ENCODE data around the gene ARHGDIB. TPM values are rescaled to one million over a fixed set of nuclear protein-coding genes. Genes with fewer than 3 reads are reported as not detected.

The ARHGDIB gene
- total and polyA plus RNA-seq, 7 donors = 23.9 to 44.0 (median 32.4) TPM

GRCh38 chr12:14900521-14901227 is 60.7 kb downstream of the ARHGDIB start:
- DNase-seq = no peak
- ATAC-seq = no peak
- Histone ChIP-seq H3K36me3 (ENCODE audit: insufficient read depth in 1 of 2, low read depth in 1 of 2) (no peaks in the 10 kb centered on the region), H3K4me1 (peaks cover 14% of the 10 kb centered on the region), H3K27ac (no peak overlapping the region), H3K4me3 (no peak overlapping the region), H3K27me3 (ENCODE audit: insufficient read depth in 3 of 3, low read length in 2 of 3) (no peaks in the 10 kb centered on the region), H3K9me3 (no peaks in the 10 kb centered on the region)
- intact Hi-C loops (cut with DNase I) = no loop called here
- 92 to 97% (median 93%) methylated on average over 5 of the region's 5 CpGs for WGBS, 3 donors
- no peak for TF ChIP-seq CTCF (IDR thresholded peaks at IDR 0.05)

GRCh38 chr12:14896521-14897169 is 64.8 kb downstream of the ARHGDIB start:
- ATAC-seq (peak in 2 of 4 donors; percentile 64 to 79), DNase-seq (no peak)
- 16 to 26% (median 17%) methylated on average over 7 of the region's 7 CpGs for WGBS, 3 donors
- TF ChIP-seq CTCF (IDR thresholded peaks at IDR 0.05) = no peak
- Histone ChIP-seq H3K4me1 (peaks cover 19% of the 10 kb centered on the region), H3K36me3 (ENCODE audit: insufficient read depth in 1 of 2, low read depth in 1 of 2) (no peaks in the 10 kb centered on the region), H3K27ac (no peak overlapping the region), H3K27me3 (ENCODE audit: insufficient read depth in 3 of 3, low read length in 2 of 3) (no peaks in the 10 kb centered on the region), H3K4me3 (peak overlapping the region; percentile 19), H3K9me3 (no peaks in the 10 kb centered on the region)
- intact Hi-C loops (cut with DNase I) = no loop called here

- peaks cover 19% of the 10 kb centered on the region for H3K4me1 ChIP-seq
- intact Hi-C loops (cut with DNase I) = no loop called here
- H3K27ac ChIP-seq = peak overlapping the region; percentile 57
- 30 to 55% (median 34%) methylated on average over 5 of the region's 5 CpGs for WGBS, 3 donors
- no peaks in the 10 kb centered on the region for H3K36me3 ChIP-seq (ENCODE audit: insufficient read depth in 1 of 2, low read depth in 1 of 2)
- ATAC-seq (peak in 3 of 4 donors; percentile 46 to 77 (median 69)), DNase-seq (no peak)
- TF ChIP-seq CTCF (IDR thresholded peaks at IDR 0.05) = no peak
- H3K4me3 ChIP-seq = no peak overlapping the region
- no peaks in the 10 kb centered on the region for H3K27me3 ChIP-seq (ENCODE audit: insufficient read depth in 3 of 3, low read length in 2 of 3)
- no peaks in the 10 kb centered on the region for H3K9me3 ChIP-seq
Observed at GRCh38 chr12:14893506-14894250, 67.7 kb downstream of the ARHGDIB start.

- no peak for TF ChIP-seq CTCF (IDR thresholded peaks at IDR 0.05)
- Histone ChIP-seq H3K9me3 (no peaks in the 10 kb centered on the region), H3K27ac (peak overlapping the region; percentile 57), H3K4me3 (no peak overlapping the region), H3K36me3 (ENCODE audit: insufficient read depth in 1 of 2, low read depth in 1 of 2) (no peaks in the 10 kb centered on the region), H3K4me1 (peaks cover 19% of the 10 kb centered on the region), H3K27me3 (ENCODE audit: insufficient read depth in 3 of 3, low read length in 2 of 3) (no peaks in the 10 kb centered on the region)
- intact Hi-C loops (cut with DNase I) = no loop called here
- ATAC-seq (peak; percentile 42 to 81 (median 78)), DNase-seq (peak; percentile 40 to 67)
- 31 to 49% (median 36%) methylated on average over 7 of the region's 7 CpGs for WGBS, 3 donors
Observed at GRCh38 chr12:14892726-14893505, 68.5 kb downstream of the ARHGDIB start.

Other genes with a start within 250 kb of the ARHGDIB start
- gene WBP11, start 158.1 kb downstream of the ARHGDIB start, total RNA-seq = 10 to 100 TPM; 34.6 to 68.0 (median 58.3) TPM
- 10 to 100 TPM; 22.7 to 48.7 (median 43.0) TPM for gene WBP11, start 158.1 kb downstream of the ARHGDIB start, polyA plus RNA-seq
- 1 to 10 TPM in 3 of 4 donors, under 1 TPM in 1; 0.78 to 2.3 (median 1.6) TPM for gene C12orf60, start 157.9 kb downstream of the ARHGDIB start, total RNA-seq
- gene C12orf60, start 157.9 kb downstream of the ARHGDIB start, polyA plus RNA-seq = 1 to 10 TPM in 2 of 3 donors, under 1 TPM in 1; 0.49 to 4.0 (median 1.8) TPM
- gene SMCO3, start 147.4 kb downstream of the ARHGDIB start, total RNA-seq = not detected
- gene SMCO3, start 147.4 kb downstream of the ARHGDIB start, polyA plus RNA-seq = under 1 TPM in 2 of 3 donors, not detected in 1; 0.04 to 0.05 TPM
- gene ART4, start 118.1 kb downstream of the ARHGDIB start, total RNA-seq = under 1 TPM in 2 of 4 donors, not detected in 2; 0.17 to 0.19 TPM
- gene ART4, start 118.1 kb downstream of the ARHGDIB start, polyA plus RNA-seq = under 1 TPM; 0.14 to 0.39 (median 0.17) TPM
- gene MGP, start 75.7 kb downstream of the ARHGDIB start, total RNA-seq = 100 to 1,000 TPM in 1 of 4 donors, 10 to 100 TPM in 3; 60.2 to 159 (median 82.0) TPM
- 10 to 100 TPM; 57.3 to 83.5 (median 57.5) TPM for gene MGP, start 75.7 kb downstream of the ARHGDIB start, polyA plus RNA-seq
- gene ERP27, start 23.1 kb downstream of the ARHGDIB start, total RNA-seq = under 1 TPM in 3 of 4 donors, not detected in 1; 0.17 to 0.42 (median 0.24) TPM
- gene ERP27, start 23.1 kb downstream of the ARHGDIB start, polyA plus RNA-seq = under 1 TPM; 0.05 to 0.09 (median 0.08) TPM
- gene PDE6H, start 11.4 kb upstream of the ARHGDIB start, total RNA-seq = not detected
- gene PDE6H, start 11.4 kb upstream of the ARHGDIB start, polyA plus RNA-seq = not detected